HAP-1 (cell line): ENCODE results near the gene ATXN2.
"Not testable (repeated sequence)": the region's sequence is repeated elsewhere in the genome, so short reads cannot be mapped to it uniquely, and the experiment has no call there.

Experiments used
- DNase-seq, 2 experiments: peaks; one replicate each; pipeline ENCODE4 v3.0.0-alpha.2; 2016 to 2020; ENCODE audit warnings: low spot score in 2 of 2
- H3K27me3 ChIP-seq: fragments of 250-450 bp; sonication (Bioruptor Pico); 2 replicates; pipeline ENCODE4 v1.5.1; 2020; ENCODE audit warnings: low read depth, mild to moderate bottlenecking, moderate library complexity
- H3K36me3 ChIP-seq: fragments of 250-450 bp; sonication (Bioruptor Pico); replicated peaks from 2 replicates; pipeline ENCODE4 v1.5.1; 2020; ENCODE audit warnings: mild to moderate bottlenecking
- H3K4me1 ChIP-seq: fragments of 250-450 bp; sonication (Bioruptor Pico); 2 replicates; pipeline ENCODE4 v1.5.1; 2020; ENCODE audit warnings: mild to moderate bottlenecking
- H3K4me3 ChIP-seq: fragments of 250-450 bp; sonication (Bioruptor Pico); 2 replicates; pipeline ENCODE4 v1.5.1; 2020; ENCODE audit warnings: mild to moderate bottlenecking, moderate library complexity
- H3K9me3 ChIP-seq: fragments of 250-450 bp; sonication (Bioruptor Pico); 2 replicates; pipeline ENCODE4 v1.5.1; 2020; ENCODE audit warnings: mild to moderate bottlenecking, moderate library complexity
- in situ Hi-C: fragments of 300-500 bp; cut with MboI; formaldehyde crosslinking; loops from 3 replicates; pipeline ENCODE4 v1.14.3; 2020; ENCODE audit warnings: low sequenced_read_pairs, inconsistent platforms, mixed read lengths

Gene ATXN2

DNA sequence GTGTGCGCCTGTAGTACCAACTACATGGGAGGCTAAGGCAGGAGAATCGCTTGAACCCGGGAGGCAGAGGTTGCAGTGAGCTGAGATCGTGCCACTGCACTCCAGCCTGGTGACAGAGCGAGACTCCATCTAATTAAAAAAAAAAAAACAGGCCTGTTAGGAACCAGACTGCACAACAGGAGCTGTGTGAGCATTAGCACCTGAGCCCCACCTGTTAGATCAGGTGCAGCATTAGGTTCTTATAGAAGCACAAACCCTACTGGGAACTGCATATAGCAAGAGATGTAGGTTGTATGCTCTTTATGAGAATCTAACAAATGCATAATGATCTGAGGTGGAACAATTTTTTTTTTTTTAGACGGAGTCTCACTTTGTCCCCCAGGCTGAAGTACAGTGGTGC lies 8.6 kb downstream of the ATXN2 start:
- no peaks in the 10 kb centered on the region for H3K27me3 ChIP-seq
- no peak overlapping the region for H3K4me3 ChIP-seq
- no peaks in the 10 kb centered on the region; the same call in 1 of the 2 replicates for H3K36me3 ChIP-seq
- in situ Hi-C loops = no loop called here
- no peak for DNase-seq
- peaks cover 19% of the 10 kb centered on the region for H3K4me1 ChIP-seq
- H3K9me3 ChIP-seq = no peaks in the 10 kb centered on the region

DNA sequence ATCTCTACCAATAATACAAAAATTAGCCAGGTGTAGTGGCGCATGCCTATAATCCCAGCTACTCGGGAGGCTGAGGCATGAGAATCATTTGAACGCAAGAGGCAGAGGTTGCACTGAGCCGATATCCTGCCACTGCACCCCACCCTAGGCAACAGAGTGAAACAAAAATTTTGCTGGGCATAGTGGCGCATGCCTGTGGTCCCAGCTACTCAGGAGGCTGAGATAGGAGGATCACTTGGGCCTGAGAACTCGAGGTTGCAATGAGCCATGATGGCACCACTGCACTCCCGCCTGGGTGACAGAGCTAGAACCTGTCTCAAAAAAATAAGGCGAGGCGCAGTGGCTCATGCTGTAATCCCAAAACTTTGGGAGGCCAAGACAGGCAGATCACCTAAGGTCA lies 9.5 kb downstream of the ATXN2 start:
- DNase-seq = no peak
- Histone ChIP-seq H3K36me3 (no peaks in the 10 kb centered on the region; the same call in 1 of the 2 replicates), H3K9me3 (no peaks in the 10 kb centered on the region), H3K4me1 (peaks cover 10% of the 10 kb centered on the region), H3K4me3 (no peak overlapping the region), H3K27me3 (no peaks in the 10 kb centered on the region)
- in situ Hi-C loops = no loop called here

DNA sequence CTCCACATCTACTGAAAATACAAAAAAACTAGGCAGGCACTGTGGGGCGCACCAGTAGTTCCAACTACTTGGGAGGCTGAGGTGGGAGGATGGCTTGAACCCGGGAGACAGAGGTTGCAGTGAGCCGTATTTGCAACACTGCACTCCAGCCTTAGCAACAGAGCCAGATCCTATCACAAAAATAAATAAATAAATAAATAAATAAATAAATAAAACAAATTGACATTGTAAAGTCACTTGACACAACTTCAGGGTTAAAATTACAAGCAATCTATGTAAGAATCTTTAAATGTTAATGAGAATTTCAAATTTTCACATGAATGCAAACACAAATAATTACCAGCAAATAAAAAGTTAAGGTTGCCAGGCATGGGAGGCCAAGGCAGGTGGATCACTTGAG lies 11.1 kb downstream of the ATXN2 start:
- in situ Hi-C loops = no loop called here
- no peaks in the 10 kb centered on the region; the same call in 1 of the 2 replicates for H3K36me3 ChIP-seq
- no peak overlapping the region for H3K4me3 ChIP-seq
- no peaks in the 10 kb centered on the region for H3K27me3 ChIP-seq
- no peaks in the 10 kb centered on the region for H3K4me1 ChIP-seq
- no peak for DNase-seq
- no peaks in the 10 kb centered on the region for H3K9me3 ChIP-seq

DNA sequence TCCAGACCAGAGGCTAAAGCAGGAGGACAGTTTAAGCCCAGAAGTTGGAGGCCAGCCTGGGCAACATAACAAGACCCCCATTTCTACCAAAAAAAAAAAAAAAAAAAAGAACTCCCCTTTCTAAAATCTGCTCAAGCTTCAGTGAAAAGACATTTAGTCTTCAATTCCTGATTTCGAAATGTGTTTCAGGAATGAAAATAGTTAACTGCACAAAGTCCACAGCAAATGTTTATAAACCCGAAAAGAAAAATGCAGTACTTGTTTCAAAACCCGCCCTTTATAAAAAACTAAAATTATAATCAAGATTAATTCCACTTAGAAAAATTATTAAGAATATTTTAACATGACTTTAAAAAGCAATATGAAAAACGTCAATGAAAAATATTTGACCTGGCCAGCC lies 12.1 kb downstream of the ATXN2 start:
- no peak overlapping the region for H3K4me3 ChIP-seq
- no peak for DNase-seq
- in situ Hi-C loops = no loop called here
- H3K27me3 ChIP-seq = no peaks in the 10 kb centered on the region
- no peaks in the 10 kb centered on the region; the same call in 1 of the 2 replicates for H3K36me3 ChIP-seq
- H3K9me3 ChIP-seq = no peaks in the 10 kb centered on the region
- no peaks in the 10 kb centered on the region for H3K4me1 ChIP-seq

DNA sequence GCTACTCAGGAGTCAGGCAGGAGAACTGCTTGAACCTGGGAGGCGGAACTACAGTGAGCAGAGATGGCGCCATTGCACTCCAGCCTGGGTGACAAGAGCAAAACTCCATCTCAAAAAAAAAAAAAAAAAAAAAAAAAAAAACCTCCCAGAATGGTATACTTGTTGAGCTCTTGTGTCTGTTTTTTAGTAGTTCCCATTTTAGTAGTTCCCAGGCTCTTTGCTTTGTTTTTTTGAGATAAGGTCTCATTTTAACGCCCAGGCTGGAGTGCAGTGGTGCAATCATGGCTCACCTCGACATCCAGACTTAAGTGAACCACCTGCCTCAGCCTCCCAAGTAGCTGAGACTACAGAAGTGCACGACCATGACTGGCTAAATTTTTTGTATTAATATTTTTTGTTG lies 13.4 kb downstream of the ATXN2 start:
- in situ Hi-C loops = no loop called here
- no peak for DNase-seq
- H3K9me3 ChIP-seq = no peaks in the 10 kb centered on the region

DNA sequence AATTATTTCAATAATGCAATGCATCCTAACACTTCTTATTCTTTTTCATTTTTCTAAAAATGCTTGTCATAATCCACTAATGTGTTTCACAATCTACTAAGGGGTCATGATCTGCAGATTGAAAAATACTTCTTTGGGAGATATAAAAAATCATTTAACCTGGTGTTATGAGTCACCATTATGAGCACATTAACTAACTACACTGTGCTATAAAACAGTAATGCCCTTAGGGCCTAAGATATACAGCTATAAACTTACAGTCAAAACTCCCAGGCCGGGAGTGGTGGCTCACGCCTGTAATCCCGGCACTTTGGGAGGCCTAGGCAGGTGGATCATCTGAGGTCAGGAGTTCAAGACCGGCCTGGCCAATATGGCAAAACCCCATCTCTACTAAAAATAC lies 14.2 kb downstream of the ATXN2 start:
- H3K4me1 ChIP-seq = no peaks in the 10 kb centered on the region
- no peaks in the 10 kb centered on the region; the same call in 1 of the 2 replicates for H3K36me3 ChIP-seq
- H3K27me3 ChIP-seq = no peaks in the 10 kb centered on the region
- no peaks in the 10 kb centered on the region for H3K9me3 ChIP-seq
- in situ Hi-C loops = no loop called here
- no peak for DNase-seq
- H3K4me3 ChIP-seq = no peak overlapping the region

More for the DNA sequence above, 13.4 kb downstream of the ATXN2 start:
- Histone ChIP-seq H3K4me3 (no peak overlapping the region), H3K27me3 (no peaks in the 10 kb centered on the region), H3K36me3 (no peaks in the 10 kb centered on the region; the same call in 1 of the 2 replicates), H3K4me1 (no peaks in the 10 kb centered on the region)

DNA sequence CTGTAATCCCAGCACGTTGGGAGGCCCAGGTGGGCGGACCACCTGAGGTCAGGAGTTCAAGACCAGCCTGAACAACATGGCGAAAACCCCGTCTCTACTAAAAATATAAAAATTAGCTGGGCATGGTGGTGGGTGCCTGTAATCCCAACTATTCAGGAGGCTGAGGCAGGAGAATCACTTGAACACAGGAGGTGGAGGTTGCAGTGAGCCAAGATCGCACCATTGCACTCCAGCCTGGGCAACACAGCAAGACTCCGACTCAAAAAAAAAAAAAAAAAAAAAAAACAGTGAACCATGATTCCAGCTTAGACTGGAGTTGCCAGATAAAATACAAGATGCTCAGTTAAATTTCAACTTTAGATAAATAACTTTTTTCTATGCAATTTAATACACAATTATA lies 15.6 kb downstream of the ATXN2 start:
- H3K9me3 ChIP-seq, in situ Hi-C loops: not testable (repeated sequence)

DNA sequence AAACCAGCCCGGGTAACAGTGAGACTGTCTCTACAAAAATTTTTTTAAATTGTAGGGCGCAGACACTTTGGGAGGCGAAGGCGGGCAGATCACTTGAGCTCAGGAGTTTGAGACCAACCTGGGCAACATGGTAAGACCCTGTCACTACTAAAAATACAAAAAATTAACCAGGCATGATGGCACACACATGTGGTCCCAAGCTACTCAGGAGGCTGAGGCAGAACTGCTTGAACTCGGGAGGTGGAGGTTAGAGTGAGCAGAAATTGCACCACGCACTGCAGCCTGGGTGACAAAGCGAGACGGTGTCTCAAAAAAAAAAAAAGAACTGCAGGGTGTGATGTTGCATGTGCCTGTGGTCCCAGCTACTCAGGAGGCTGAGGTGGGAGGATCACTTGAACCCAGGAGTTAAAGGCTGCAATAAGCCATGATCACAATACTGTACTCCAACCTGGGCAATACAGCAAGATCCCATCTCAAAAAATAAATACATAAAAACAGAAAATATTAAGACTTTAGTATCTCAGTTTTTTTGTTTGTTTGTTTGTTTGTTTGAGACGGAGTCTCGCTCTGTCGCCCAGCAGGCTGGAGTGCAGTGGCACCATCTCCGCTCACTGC lies 16.9 kb downstream of the ATXN2 start:
- H3K36me3 ChIP-seq = no peaks in the 10 kb centered on the region
- no peaks in the 10 kb centered on the region for H3K9me3 ChIP-seq
- in situ Hi-C loops = no loop called here

More for the DNA sequence above, 15.6 kb downstream of the ATXN2 start:
- H3K36me3 ChIP-seq, H3K4me1 ChIP-seq, DNase-seq, H3K4me3 ChIP-seq, H3K27me3 ChIP-seq: not testable (repeated sequence)

DNA sequence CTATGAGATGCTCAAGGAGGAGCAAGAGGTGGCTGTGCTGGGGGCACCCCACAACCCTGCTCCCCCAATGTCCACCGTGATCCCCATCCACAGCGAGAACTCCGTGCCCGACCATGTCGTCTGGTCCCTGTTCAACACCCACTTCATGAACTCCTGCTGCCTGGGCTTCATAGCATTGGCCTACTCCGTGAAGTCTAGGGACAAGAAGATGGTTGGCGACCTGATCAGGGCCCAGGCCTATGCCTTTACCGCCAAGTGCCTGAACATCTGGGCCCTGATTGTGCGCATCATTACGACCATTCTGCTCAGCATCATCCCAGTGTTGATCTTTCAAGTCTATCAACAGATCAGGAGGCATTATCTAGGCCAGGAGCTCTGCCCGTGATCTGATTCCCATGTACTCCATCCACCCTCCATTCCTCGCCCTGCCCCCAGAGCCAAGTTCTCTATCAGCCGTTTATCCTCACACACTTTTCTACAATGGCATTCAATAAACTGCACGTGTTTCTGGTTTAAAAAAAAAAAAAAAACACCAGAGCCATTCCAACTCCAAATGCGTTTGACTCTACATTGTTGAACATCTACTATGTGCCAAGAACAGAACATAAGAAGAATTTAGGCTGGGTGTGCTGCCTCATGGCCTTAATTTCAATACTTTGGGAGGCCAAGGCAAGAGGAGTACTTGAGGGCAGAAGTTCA lies 17.5 kb downstream of the ATXN2 start:
- Histone ChIP-seq H3K4me3 (no peak overlapping the region), H3K4me1 (no peaks in the 10 kb centered on the region), H3K9me3 (no peaks in the 10 kb centered on the region), H3K27me3 (no peaks in the 10 kb centered on the region), H3K36me3 (0 out of 2 replicates have a peak, but pooled peaks cover 3% of the 10 kb centered on the region)
- DNase-seq = no peak
- in situ Hi-C loops = no loop called here

More for the DNA sequence above, 16.9 kb downstream of the ATXN2 start:
- no peaks in the 10 kb centered on the region for H3K4me1 ChIP-seq
- no peak overlapping the region for H3K4me3 ChIP-seq
- DNase-seq = no peak
- H3K27me3 ChIP-seq = no peaks in the 10 kb centered on the region

DNA sequence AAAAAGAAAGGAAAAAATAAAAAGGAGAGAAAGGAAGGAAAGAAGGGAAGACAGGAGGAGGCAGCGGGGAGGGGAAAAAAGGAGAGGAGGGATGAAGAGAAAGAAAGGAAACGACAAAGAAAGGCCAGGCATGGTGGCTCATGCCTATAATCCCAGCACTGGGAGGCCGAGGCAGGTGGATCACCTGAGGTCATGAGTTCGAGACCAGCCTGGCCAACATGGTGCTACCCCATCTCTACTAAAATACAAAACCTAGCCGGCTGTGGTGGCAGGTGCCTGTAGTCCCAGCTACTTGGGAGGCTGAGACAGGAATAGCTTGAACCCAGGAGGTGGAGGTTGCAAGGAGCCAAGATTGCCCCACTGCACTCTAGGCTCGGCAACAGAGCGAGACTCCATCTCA lies 18.4 kb downstream of the ATXN2 start:
- in situ Hi-C loops = no loop called here
- Histone ChIP-seq H3K36me3 (0 out of 2 replicates have a peak, but pooled peaks cover 3% of the 10 kb centered on the region), H3K9me3 (no peaks in the 10 kb centered on the region), H3K4me3 (no peak overlapping the region), H3K4me1 (no peaks in the 10 kb centered on the region), H3K27me3 (no peaks in the 10 kb centered on the region)
- no peak for DNase-seq

DNA sequence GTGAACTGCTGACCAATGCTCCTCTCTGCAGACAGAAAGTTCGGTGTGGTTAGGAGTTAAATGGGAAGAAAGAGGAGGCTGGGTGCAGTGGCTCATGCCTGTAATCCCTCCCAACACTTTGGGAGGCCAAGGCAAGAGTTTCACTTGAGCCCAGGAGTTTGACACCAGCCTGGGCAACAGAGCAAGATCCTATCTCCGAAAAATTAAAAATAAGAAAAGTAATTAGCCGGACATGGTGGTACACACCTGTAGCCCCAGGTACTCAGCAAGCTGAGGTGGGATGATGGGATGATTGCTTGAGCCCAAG lies 19.0 kb downstream of the ATXN2 start:
- Histone ChIP-seq H3K4me3 (no peak overlapping the region), H3K4me1 (no peaks in the 10 kb centered on the region), H3K27me3 (no peaks in the 10 kb centered on the region), H3K36me3 (0 out of 2 replicates have a peak, but pooled peaks cover 3% of the 10 kb centered on the region), H3K9me3 (no peaks in the 10 kb centered on the region)
- in situ Hi-C loops = no loop called here
- DNase-seq = no peak

DNA sequence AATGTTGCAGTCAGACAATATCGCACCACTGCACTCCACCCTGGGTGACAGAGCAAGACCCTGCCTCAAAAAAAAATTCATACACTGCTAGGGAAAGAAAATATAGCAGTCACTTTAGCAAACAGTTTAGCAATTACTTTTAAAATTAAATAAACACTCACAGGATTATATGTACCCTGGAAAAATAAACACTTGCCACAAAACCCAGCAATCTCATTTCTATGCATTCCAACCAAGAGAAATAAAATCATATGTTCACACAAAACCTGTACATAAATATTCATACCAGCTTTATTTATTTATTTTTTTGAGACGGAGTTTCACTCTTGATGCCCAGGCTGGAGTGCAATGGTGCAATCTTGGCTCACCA lies 20.2 kb downstream of the ATXN2 start:
- DNase-seq = no peak
- H3K27me3 ChIP-seq = no peaks in the 10 kb centered on the region
- H3K9me3 ChIP-seq = no peaks in the 10 kb centered on the region
- in situ Hi-C loops = no loop called here
- H3K36me3 ChIP-seq = 0 out of 2 replicates have a peak, but pooled peaks cover 3% of the 10 kb centered on the region
- H3K4me1 ChIP-seq = no peaks in the 10 kb centered on the region
- H3K4me3 ChIP-seq = no peak overlapping the region

DNA sequence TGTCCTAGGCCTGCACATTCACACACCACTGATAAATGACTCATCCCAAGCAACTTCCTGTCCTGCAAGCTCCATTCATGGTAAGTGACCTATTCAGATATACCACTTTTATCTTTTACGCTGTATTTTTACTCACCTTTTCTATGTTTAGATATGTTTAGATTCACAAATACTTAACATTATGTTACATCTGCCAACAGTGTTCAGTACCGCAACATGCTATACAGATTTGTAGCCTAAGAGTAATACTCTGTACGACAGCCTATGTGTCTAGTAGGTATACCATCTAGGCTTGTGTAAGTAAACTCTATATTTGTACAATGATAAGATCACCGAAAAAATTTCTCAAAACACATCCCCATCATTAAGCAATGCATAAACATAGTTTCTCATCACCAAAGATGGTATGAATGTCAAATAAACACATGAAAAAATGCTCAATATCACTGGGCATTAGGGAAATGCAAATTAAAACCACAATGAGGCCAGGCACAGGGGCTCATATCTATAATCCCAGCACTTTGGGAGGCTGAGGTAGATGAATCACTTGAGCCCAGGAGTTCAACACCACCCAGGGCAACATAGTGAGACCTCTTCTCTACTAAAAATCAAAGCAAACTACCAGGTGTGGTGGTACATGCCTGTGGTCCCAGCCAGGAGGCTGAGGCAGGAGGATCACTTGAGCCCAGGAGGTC lies 20.7 kb downstream of the ATXN2 start:
- no peak overlapping the region for H3K4me3 ChIP-seq
- no peak for DNase-seq
- in situ Hi-C loops = no loop called here

DNA sequence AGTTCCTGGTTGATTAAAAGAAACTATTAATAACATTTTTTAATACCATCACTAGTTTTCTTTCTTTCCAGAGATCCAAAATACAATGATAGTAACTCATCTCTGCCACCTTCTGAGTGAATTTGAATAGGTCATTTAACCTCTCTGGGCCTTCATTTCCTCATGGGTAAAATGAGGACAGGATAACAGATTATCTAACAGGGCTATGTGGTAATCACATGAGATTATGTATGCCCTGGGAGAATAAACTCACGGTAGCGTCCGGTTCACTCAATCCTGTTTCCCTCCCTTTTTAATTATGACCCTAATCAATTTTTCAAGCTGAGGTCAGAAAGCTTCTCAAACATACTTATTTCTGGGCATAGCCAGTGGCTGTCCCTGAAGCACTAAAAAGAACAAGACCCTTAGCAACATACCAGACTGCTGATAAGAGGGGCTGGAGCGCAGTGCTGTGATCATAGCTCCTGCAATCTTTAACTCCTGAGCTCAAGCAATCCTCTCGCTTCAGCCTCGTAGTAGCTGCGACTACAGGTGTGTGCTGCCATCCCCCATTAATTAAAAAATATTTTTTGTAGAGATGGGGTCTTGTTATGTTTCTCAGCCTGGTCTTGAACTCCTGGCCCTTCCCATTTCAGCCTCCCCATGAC lies 24.2 kb downstream of the ATXN2 start:
- Histone ChIP-seq H3K4me1 (no peaks in the 10 kb centered on the region), H3K9me3 (no peaks in the 10 kb centered on the region), H3K36me3 (0 out of 2 replicates have a peak, but pooled peaks cover 3% of the 10 kb centered on the region), H3K27me3 (no peaks in the 10 kb centered on the region), H3K4me3 (no peak overlapping the region)
- no peak for DNase-seq
- in situ Hi-C loops = no loop called here

More for the DNA sequence above, 20.7 kb downstream of the ATXN2 start:
- no peaks in the 10 kb centered on the region for H3K27me3 ChIP-seq
- no peaks in the 10 kb centered on the region for H3K4me1 ChIP-seq
- H3K9me3 ChIP-seq = no peaks in the 10 kb centered on the region
- H3K36me3 ChIP-seq = 0 out of 2 replicates have a peak, but pooled peaks cover 3% of the 10 kb centered on the region
